GM12891 (cell line): ENCODE measurements around the gene TULP1.

Experiments used
- PAX5 ChIP-seq: IDR thresholded peaks from 2 replicates; pipeline ENCODE4 v1.6.1; 2011; ENCODE audit warnings: low read length, moderate library complexity, mild to moderate bottlenecking; ENCODE audit not compliant: insufficient read depth, severe bottlenecking
- POLR2A ChIP-seq: IDR thresholded peaks from 2 replicates; pipeline ENCODE4 v1.6.1; 2011; ENCODE audit warnings: low read depth, low read length, control low read depth
- POLR2AphosphoS5 ChIP-seq: IDR thresholded peaks from 2 replicates; pipeline ENCODE4 v1.6.1; 2011; ENCODE audit warnings: low read depth, low read length, control low read depth
- POU2F2 ChIP-seq: IDR thresholded peaks from 2 replicates; pipeline ENCODE4 v1.6.1; 2011; ENCODE audit warnings: low read depth, mild to moderate bottlenecking, control low read depth, low read length, moderate library complexity
- SPI1 ChIP-seq: IDR thresholded peaks from 2 replicates; pipeline ENCODE4 v1.6.1; 2011; ENCODE audit warnings: low read depth, low read length, control low read depth
- TAF1 ChIP-seq: IDR thresholded peaks from 2 replicates; pipeline ENCODE4 v1.6.1; 2011; ENCODE audit warnings: low read depth, low read length, control low read depth

DNA sequence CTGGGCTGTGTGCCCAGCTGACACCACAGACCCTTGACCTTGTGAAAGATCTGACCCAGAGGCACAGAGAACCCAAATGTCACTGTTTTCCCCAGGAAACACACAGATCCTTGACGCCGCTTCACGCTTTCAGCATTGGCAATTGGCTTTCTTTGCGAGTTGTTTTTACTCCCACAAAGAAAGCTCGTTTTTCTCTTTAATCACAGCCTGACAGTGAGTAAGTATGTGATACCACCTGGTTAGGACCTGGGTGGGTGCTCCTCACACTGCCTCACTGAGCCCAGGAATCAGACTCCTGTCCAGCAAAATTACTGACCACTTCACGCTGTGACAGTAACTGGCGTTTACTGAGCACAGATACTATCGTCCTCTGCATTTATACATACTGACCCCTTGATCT is 31.5 kb downstream of the TULP1 start:
- no peak for TF ChIP-seq POLR2A
- no peak for TF ChIP-seq POLR2AphosphoS5
- TF ChIP-seq TAF1 = no peak
- no peak for TF ChIP-seq SPI1
- no peak for TF ChIP-seq POU2F2
- no peak for TF ChIP-seq PAX5
